ENCODE measurements around the gene SLC22A9. TPM values are rescaled to one million over a fixed set of nuclear protein-coding genes. Genes with fewer than 3 reads are reported as not detected.
"Not testable (repeated sequence)": the region's sequence is repeated elsewhere in the genome, so short reads cannot be mapped to it uniquely, and the experiment has no call there.

The SLC22A9 gene
- total RNA-seq, 1 experiment from 2014 or later = not detected

GRCh38 chr11:63435351-63435750 lies 65.8 kb downstream of the SLC22A9 start:
- not testable (repeated sequence) for H3K4ac ChIP-seq (ENCODE audit: low read depth, low read length); H4K8ac ChIP-seq (replicated peaks; ENCODE audit: insufficient read length, low read depth, low read length); H3K27me3 ChIP-seq (ENCODE audit: insufficient read depth, low read length); H2BK12ac ChIP-seq (ENCODE audit: insufficient read length, low read depth, low read length); H3K4me2 ChIP-seq (ENCODE audit: insufficient read depth, insufficient read length, low read length); H3K4me1 ChIP-seq (ENCODE audit: insufficient read depth, low read length); H4K20me1 ChIP-seq (ENCODE audit: control insufficient read depth, insufficient read depth, insufficient read length); H2BK15ac ChIP-seq (ENCODE audit: low read depth, low read length); H2BK20ac ChIP-seq (ENCODE audit: low read depth, low read length, poor library complexity, severe bottlenecking); H2AFZ ChIP-seq (ENCODE audit: low read length); H4K91ac ChIP-seq (ENCODE audit: insufficient read length, low read depth, low read length); H3T11ph ChIP-seq (ENCODE audit: low read length); H3K9ac ChIP-seq (ENCODE audit: extremely low read depth, insufficient read length, low read length); DNase-seq; H3K56ac ChIP-seq (ENCODE audit: insufficient read length, low read depth, low read length); H2BK5ac ChIP-seq (ENCODE audit: insufficient read length, low read length); H4K5ac ChIP-seq (ENCODE audit: insufficient read length, low read depth, low read length); H3K14ac ChIP-seq (ENCODE audit: insufficient read depth, low read length); H3K27ac ChIP-seq (ENCODE audit: insufficient read length, low read depth, low read length); H3K79me2 ChIP-seq (ENCODE audit: insufficient read depth, low read length); H3K9me3 ChIP-seq (ENCODE audit: control insufficient read depth, low read depth, low read length); H3K23me2 ChIP-seq (ENCODE audit: insufficient read length, low read depth, low read length, poor library complexity, severe bottlenecking); H3K79me1 ChIP-seq (ENCODE audit: insufficient read depth, low read depth, low read length, poor library complexity, severe bottlenecking); H2BK120ac ChIP-seq (ENCODE audit: low read depth, low read length, poor library complexity, severe bottlenecking); H3K18ac ChIP-seq (ENCODE audit: insufficient read length, low read depth, low read length); H3K27me3 Mint-ChIP-seq (ENCODE audit: low read depth); H3K23ac ChIP-seq (ENCODE audit: insufficient read length, low read depth, low read length); H2AK5ac ChIP-seq (ENCODE audit: insufficient read length, low read length)
- Mint-ChIP-seq H3K4me1 (peaks cover 11 to 14% of the 10 kb centered on the region in 2 experiments), H3K27ac (peak overlapping the region in 2 of 3 experiments; percentile 27 to 44; a peak in 3 of 7 replicates), H3K36me3 (ENCODE audit: insufficient read depth in 1 of 3, low read depth in 3 of 3) (peaks cover 16 to 39% (median 32%) of the 10 kb centered on the region in 3 experiments), H3K4me3 (peak overlapping the region in 1 of 2 experiments; percentile 19; a peak in 1 of 5 replicates), H3K9me3 (peaks cover 34 to 43% of the 10 kb centered on the region in 2 experiments)
- no CpG with 5 or more reads among the region's 22 CpGs for WGBS (ENCODE audit: extremely low coverage, insufficient read length, low lambda C conversion rate)

DNA sequence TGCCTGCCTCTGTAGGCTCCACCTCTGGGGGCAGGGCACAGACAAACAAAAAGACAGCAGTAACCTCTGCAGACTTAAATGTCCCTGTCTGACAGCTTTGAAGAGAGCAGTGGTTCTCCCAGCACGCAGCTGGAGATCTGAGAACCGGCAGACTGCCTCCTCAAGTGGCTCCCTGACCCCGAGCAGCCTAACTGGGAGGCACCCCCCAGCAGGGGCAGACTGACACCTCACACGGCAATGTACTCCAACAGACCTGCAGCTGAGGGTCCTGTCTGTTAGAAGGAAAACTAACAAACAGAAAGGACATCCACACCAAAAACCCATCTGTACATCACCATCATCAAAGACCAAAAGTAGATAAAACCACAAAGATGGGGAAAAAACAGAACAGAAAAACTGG lies 66.2 kb downstream of the SLC22A9 start:
- not testable (repeated sequence) for H4K20me1 ChIP-seq (ENCODE audit: control insufficient read depth, insufficient read depth, insufficient read length); H4K5ac ChIP-seq (ENCODE audit: insufficient read length, low read depth, low read length); H3K9ac ChIP-seq (ENCODE audit: extremely low read depth, insufficient read length, low read length); H3K27ac Mint-ChIP-seq; H3K27me3 Mint-ChIP-seq (ENCODE audit: low read depth); H3K27ac ChIP-seq (ENCODE audit: insufficient read length, low read depth, low read length); H3K4me1 ChIP-seq (ENCODE audit: insufficient read depth, low read length); H2BK5ac ChIP-seq (ENCODE audit: insufficient read length, low read length); H4K91ac ChIP-seq (ENCODE audit: insufficient read length, low read depth, low read length); H3K4me3 Mint-ChIP-seq; H3T11ph ChIP-seq (ENCODE audit: low read length); H3K4me2 ChIP-seq (ENCODE audit: insufficient read depth, insufficient read length, low read length); H3K56ac ChIP-seq (ENCODE audit: insufficient read length, low read depth, low read length); H2BK12ac ChIP-seq (ENCODE audit: insufficient read length, low read depth, low read length); H3K14ac ChIP-seq (ENCODE audit: insufficient read depth, low read length); H2BK120ac ChIP-seq (ENCODE audit: low read depth, low read length, poor library complexity, severe bottlenecking); H3K79me2 ChIP-seq (ENCODE audit: insufficient read depth, low read length); H3K79me1 ChIP-seq (ENCODE audit: insufficient read depth, low read depth, low read length, poor library complexity, severe bottlenecking); H3K18ac ChIP-seq (ENCODE audit: insufficient read length, low read depth, low read length); H3K4ac ChIP-seq (ENCODE audit: low read depth, low read length); H3K23me2 ChIP-seq (ENCODE audit: insufficient read length, low read depth, low read length, poor library complexity, severe bottlenecking); H3K23ac ChIP-seq (ENCODE audit: insufficient read length, low read depth, low read length); DNase-seq; H2AK5ac ChIP-seq (ENCODE audit: insufficient read length, low read length); H3K4me1 Mint-ChIP-seq; H2BK20ac ChIP-seq (ENCODE audit: low read depth, low read length, poor library complexity, severe bottlenecking); H2BK15ac ChIP-seq (ENCODE audit: low read depth, low read length); H2AFZ ChIP-seq (ENCODE audit: low read length); H3K9me3 ChIP-seq (ENCODE audit: control insufficient read depth, low read depth, low read length); H4K8ac ChIP-seq (replicated peaks; ENCODE audit: insufficient read length, low read depth, low read length); H3K27me3 ChIP-seq (ENCODE audit: insufficient read depth, low read length)
- H3K36me3 Mint-ChIP-seq (ENCODE audit: insufficient read depth in 1 of 3, low read depth in 3 of 3) = peaks cover 15 to 35% (median 32%) of the 10 kb centered on the region in 3 experiments
- H3K9me3 Mint-ChIP-seq = peaks cover 34 to 39% of the 10 kb centered on the region in 2 experiments
- WGBS (ENCODE audit: extremely low coverage, insufficient read length, low lambda C conversion rate) = no CpG with 5 or more reads among the region's 4 CpGs
